IMR-90 (cell line): ENCODE results near the gene ADGRA3. TPM values are rescaled to one million over a fixed set of nuclear protein-coding genes. Genes with fewer than 3 reads are reported as not detected.

Source experiments
- ATAC-seq: fragments of 200-7000 bp; cut with Tn5 transposase; 2 replicates; pipeline ENCODE4 v1.9.1; 2020; ENCODE audit warnings: low read depth, mild to moderate bottlenecking, moderate library complexity
- BruUV-seq: library from RNA; stranded (reverse); fragments of 400-500 nt; replicated peaks from 2 replicates; lab custom pipeline; 2021; lab: Mats Ljungman, UMichigan
- CTCF ChIA-PET: fragments of 300-600 bp; formaldehyde crosslinking; extraction: SDS; loops from one replicate; lab custom pipeline; 2021; ENCODE audit warnings: antibody characterized with exemption; lab: Yijun Ruan, JAX
- POLR2A ChIA-PET: fragments of 300-600 bp; sonication (Branson Sonifier 250); formaldehyde crosslinking; loops from one replicate; lab custom pipeline; 2022; ENCODE audit warnings: antibody characterized with exemption; ENCODE audit not compliant: unreplicated experiment; lab: Charles Lee
- DNase-seq: peaks from one replicate; pipeline ENCODE4 v3.0.0; 2013
- H2AFZ ChIP-seq: replicated peaks from 2 replicates; pipeline ENCODE3; 2013; ENCODE audit warnings: low read length, mild to moderate bottlenecking; ENCODE audit not compliant: poor library complexity
- H2AK5ac ChIP-seq: 2 replicates; pipeline ENCODE4 v1.6.1; 2013; ENCODE audit warnings: low read depth, low read length, inconsistent platforms
- H2AK9ac ChIP-seq: replicated peaks from 2 replicates; pipeline ENCODE3; 2013; ENCODE audit warnings: mild to moderate bottlenecking, low read depth, low read length, moderate library complexity; ENCODE audit not compliant: poor library complexity
- H2BK120ac ChIP-seq: 2 replicates; pipeline ENCODE4 v1.6.1; 2013; ENCODE audit warnings: low read depth, low read length, inconsistent platforms
- H2BK15ac ChIP-seq: 3 replicates; pipeline ENCODE4 v1.6.1; 2013; ENCODE audit warnings: low read depth, low read length, inconsistent platforms
- H2BK20ac ChIP-seq: 2 replicates; pipeline ENCODE4 v1.6.1; 2013; ENCODE audit warnings: low read depth, mild to moderate bottlenecking, inconsistent platforms, low read length, moderate library complexity
- H2BK5ac ChIP-seq: 2 replicates; pipeline ENCODE4 v1.6.1; 2013; ENCODE audit warnings: mild to moderate bottlenecking, low read depth, low read length, inconsistent platforms; ENCODE audit not compliant: poor library complexity, severe bottlenecking
- H3K14ac ChIP-seq: replicated peaks from 2 replicates; pipeline ENCODE4 v1.6.1; 2013; ENCODE audit warnings: low read depth, low read length, inconsistent platforms
- H3K18ac ChIP-seq: 2 replicates; pipeline ENCODE4 v1.6.1; 2013; ENCODE audit warnings: low read depth, low read length, control low read depth
- H3K23ac ChIP-seq: 2 replicates; pipeline ENCODE4 v1.6.1; 2013; ENCODE audit warnings: low read depth, low read length, inconsistent platforms
- H3K27ac ChIP-seq: 2 replicates; pipeline ENCODE4 v1.5.1; 2013; ENCODE audit warnings: mild to moderate bottlenecking, control low read depth, low read length; ENCODE audit not compliant: insufficient read depth
- H3K27me3 ChIP-seq: 2 replicates; pipeline ENCODE4 v1.6.1; 2013; ENCODE audit warnings: low read length; ENCODE audit not compliant: control insufficient read depth, insufficient read depth
- H3K36me3 ChIP-seq: 2 replicates; pipeline ENCODE4 v1.6.1; 2013; ENCODE audit warnings: low read length, mixed read lengths; ENCODE audit not compliant: control insufficient read depth, insufficient read depth
- H3K4ac ChIP-seq: 2 replicates; pipeline ENCODE4 v1.6.1; 2013; ENCODE audit warnings: low read depth, low read length, inconsistent platforms
- H3K4me1 ChIP-seq: 2 replicates; pipeline ENCODE4 v1.6.1; 2013; ENCODE audit warnings: low read length, mixed read lengths; ENCODE audit not compliant: control insufficient read depth, insufficient read depth
- H3K4me2 ChIP-seq: 2 replicates; pipeline ENCODE4 v1.6.1; 2013; ENCODE audit warnings: low read depth, mild to moderate bottlenecking, control low read depth, low read length, moderate library complexity
- H3K4me3 ChIP-seq: 2 replicates; pipeline ENCODE4 v1.5.1; 2013; ENCODE audit warnings: low read depth, mild to moderate bottlenecking, control low read depth, low read length, moderate library complexity; ENCODE audit not compliant: insufficient read depth
- H3K56ac ChIP-seq: 2 replicates; pipeline ENCODE4 v1.6.1; 2013; ENCODE audit warnings: low read length, inconsistent platforms; ENCODE audit not compliant: insufficient read depth; ENCODE audit errors: extremely low read depth
- H3K79me1 ChIP-seq, 2 experiments: 2 replicates each; pipeline ENCODE4 v1.6.1; 2013; ENCODE audit warnings: low read length in 2 of 2, inconsistent platforms in 1 of 2, low read depth in 1 of 2
- H3K9ac ChIP-seq: 2 replicates; pipeline ENCODE4 v1.6.1; 2013; ENCODE audit warnings: low read depth, low read length, control low read depth
- H3K9me1 ChIP-seq: 2 replicates; pipeline ENCODE4 v1.6.1; 2013; ENCODE audit warnings: low read length, inconsistent platforms; ENCODE audit not compliant: insufficient read depth
- H3K9me3 ChIP-seq: 2 replicates; pipeline ENCODE4 v1.6.1; 2013; ENCODE audit warnings: low read length; ENCODE audit not compliant: control insufficient read depth, insufficient read depth
- H4K20me1 ChIP-seq: 2 replicates; pipeline ENCODE4 v1.6.1; 2013; ENCODE audit warnings: low read length, inconsistent platforms; ENCODE audit not compliant: insufficient read depth
- H4K5ac ChIP-seq: 2 replicates; pipeline ENCODE4 v1.6.1; 2013; ENCODE audit warnings: mild to moderate bottlenecking, low read depth, low read length, control low read depth
- H4K8ac ChIP-seq, 2 experiments: 2 replicates each; pipeline ENCODE4 v1.6.1; 2013; ENCODE audit warnings: low read depth in 2 of 2, low read length in 2 of 2, control low read depth in 1 of 2, inconsistent platforms in 1 of 2
- H4K91ac ChIP-seq: 2 replicates; pipeline ENCODE4 v1.6.1; 2013; ENCODE audit warnings: low read depth, low read length, inconsistent platforms; ENCODE audit not compliant: insufficient read depth
- BHLHE40 ChIP-seq: fragments of 150-350 bp; IDR thresholded peaks from 2 replicates; pipeline ENCODE4 v1.6.1; 2016; ENCODE audit warnings: mild to moderate bottlenecking, low read depth, low read length
- CEBPB ChIP-seq: IDR thresholded peaks from 2 replicates; pipeline ENCODE4 v1.6.1; 2012; ENCODE audit warnings: low read depth, low read length, improper control_type of control experiment
- CHD1 ChIP-seq: IDR thresholded peaks from 2 replicates; pipeline ENCODE4 v1.6.1; 2012; ENCODE audit warnings: low read depth, low read length, improper control_type of control experiment
- FOS ChIP-seq: fragments of 150-350 bp; IDR thresholded peaks from 2 replicates; pipeline ENCODE4 v1.6.1; 2016; ENCODE audit warnings: low read depth, low read length
- MAFK ChIP-seq: IDR thresholded peaks from 2 replicates; pipeline ENCODE4 v1.6.1; 2012; ENCODE audit warnings: low read depth, low read length, improper control_type of control experiment
- MAZ ChIP-seq: IDR thresholded peaks from 2 replicates; pipeline ENCODE4 v1.6.1; 2012; ENCODE audit warnings: low read depth, mild to moderate bottlenecking, low read length, improper control_type of control experiment, moderate library complexity, borderline replicate concordance
- MXI1 ChIP-seq: IDR thresholded peaks from 2 replicates; pipeline ENCODE4 v1.6.1; 2012; ENCODE audit warnings: low read depth, mild to moderate bottlenecking, low read length, moderate library complexity, borderline replicate concordance
- NFE2L2 ChIP-seq: fragments of 150-350 bp; IDR thresholded peaks from 2 replicates; pipeline ENCODE4 v1.6.1; 2016; ENCODE audit warnings: low read depth, mild to moderate bottlenecking, low read length
- POLR2A ChIP-seq: IDR thresholded peaks from 2 replicates; pipeline ENCODE4 v1.6.1; 2012; ENCODE audit warnings: mild to moderate bottlenecking, low read depth, low read length
- RAD21 ChIP-seq: IDR thresholded peaks from 2 replicates; pipeline ENCODE4 v1.6.1; 2012; ENCODE audit warnings: low read length, improper control_type of control experiment
- RCOR1 ChIP-seq: IDR thresholded peaks from 2 replicates; pipeline ENCODE4 v1.6.1; 2012; ENCODE audit warnings: mild to moderate bottlenecking, low read length, improper control_type of control experiment; ENCODE audit not compliant: insufficient replicate concordance
- RFX5 ChIP-seq: IDR thresholded peaks from 2 replicates; pipeline ENCODE4 v1.8.0; 2012; ENCODE audit warnings: low read depth, mild to moderate bottlenecking, low read length, moderate library complexity
- SMC3 ChIP-seq: fragments of 150-350 bp; IDR thresholded peaks from 2 replicates; pipeline ENCODE4 v1.6.1; 2016; ENCODE audit warnings: low read depth, mild to moderate bottlenecking, antibody characterized with exemption, low read length, moderate library complexity
- WGBS, 2 experiments: methylation state at CpG; one replicate each; pipeline versions ENCODE4 v1.1.5 to v1.1.7; 2013; ENCODE audit warnings: missing lambda C conversion rate in 2 of 2; ENCODE audit not compliant: insufficient read length in 1 of 2; ENCODE audit errors: extremely low coverage in 2 of 2; 5-methylcytosine and 5-hydroxymethylcytosine counted together
- dilution Hi-C: fragments of 300-500 bp; cut with HindIII; formaldehyde crosslinking; loops from one replicate; pipeline ENCODE4 v1.14.3; 2018; ENCODE audit warnings: low sequenced_read_pairs; ENCODE audit not compliant: unreplicated experiment
- in situ Hi-C: fragments of 300-500 bp; cut with MboI; formaldehyde crosslinking; loops from 3 replicates; pipeline ENCODE4 v1.14.3; 2019; ENCODE audit warnings: low sequenced_read_pairs, inconsistent platforms, mixed read lengths
- intact Hi-C: fragments of 100-400 bp; cut with micrococcal nuclease; formaldehyde crosslinking; loops from 2 replicates; pipeline ENCODE4 v1.10.0; 2022
- polyA plus RNA-seq, 3 experiments: library from polyadenylated mRNA; depleted of rRNA; stranded (reverse); fragments of >200 nt; gene quantifications; 2 replicates each; pipeline ENCODE4 v1.2.3, GENCODE V29; 2012; ENCODE audit warnings: low replicate concordance in 1 of 3
- total RNA-seq: library from RNA; depleted of rRNA; stranded (reverse); fragments of >200 nt; gene quantifications from 2 replicates; pipeline ENCODE4 v1.2.3, GENCODE V29; 2012
- TF ChIP-seq, protein P1 (sequence below): conservative IDR thresholded peaks from 2 replicates; pipeline ENCODE4 v1.5.1; 2012; ENCODE audit warnings: mild to moderate bottlenecking, low read depth, low read length, improper control_type of control experiment
- TF ChIP-seq, protein P2 (sequence below): fragments of 150-350 bp; IDR thresholded peaks from 2 replicates; pipeline ENCODE4 v1.6.1; 2017; ENCODE audit warnings: mild to moderate bottlenecking, antibody characterized with exemption, low read length, low read depth
- TF ChIP-seq, protein P3 (sequence below): fragments of 150-350 bp; IDR thresholded peaks from 2 replicates; pipeline ENCODE4 v1.6.1; 2016; ENCODE audit warnings: low read depth, mild to moderate bottlenecking, low read length, moderate library complexity, borderline replicate concordance

Gene ADGRA3
- total and polyA plus RNA-seq, 2 of the 4 experiments (the other 2 are of a cell fraction): 20.1 to 28.0 TPM

DNA sequence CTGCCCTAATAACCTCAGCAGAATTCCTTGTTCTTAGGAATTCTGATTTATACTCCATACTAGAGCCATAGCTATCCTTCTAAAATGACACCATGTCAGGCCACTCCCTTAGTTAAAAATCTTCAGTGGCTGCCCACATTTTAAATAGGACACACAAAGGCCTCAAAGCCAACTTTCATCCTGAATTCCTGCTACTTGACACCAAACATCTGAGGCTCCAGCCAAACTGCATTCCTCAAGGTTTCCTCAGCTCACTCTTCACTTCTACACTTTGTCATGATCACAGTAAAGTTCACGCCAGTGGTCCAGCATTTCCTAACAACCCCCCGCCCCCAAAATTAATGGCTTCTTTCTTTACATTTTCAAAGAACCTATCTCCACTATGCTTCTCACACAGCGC lies 124.3 kb downstream of the ADGRA3 start:
- DNase-seq: peak; percentile 54
- no peak overlapping the region for H3K27ac ChIP-seq
- WGBS, 2 experiments: 40% methylated on average over 1 of the region's 3 CpGs; no CpG with 5 or more reads in 1 of the 2 experiments
- H3K79me1 ChIP-seq: no peaks in the 10 kb centered on the region
- H2AK5ac ChIP-seq: no peak overlapping the region
- H2BK20ac ChIP-seq: no peak overlapping the region
- H4K5ac ChIP-seq: no peak overlapping the region
- H3K27me3 ChIP-seq: no peaks in the 10 kb centered on the region
- H2BK15ac ChIP-seq: no peak overlapping the region
- no peak overlapping the region for H3K14ac ChIP-seq
- H3K36me3 ChIP-seq: peaks cover 11% of the 10 kb centered on the region
- H3K9me1 ChIP-seq: no peaks in the 10 kb centered on the region; the same call in 1 of the 2 replicates
- no TSS peak for BruUV-seq
- H3K4me1 ChIP-seq: peaks cover 8% of the 10 kb centered on the region
- H3K56ac ChIP-seq: no peak overlapping the region
- H3K4ac ChIP-seq: no peak overlapping the region
- CTCF ChIA-PET: interaction anchor here (1.6 kb wide), 1 partner anchor 602 kb away, joined by 3 read pairs; no protein-coding TSS in a partner anchor
- H4K8ac ChIP-seq: no peak overlapping the region
- no peaks in the 10 kb centered on the region for H3K9me3 ChIP-seq
- no peaks in the 10 kb centered on the region; the same call in 1 of the 2 replicates for H4K20me1 ChIP-seq
- H3K9ac ChIP-seq: no peak overlapping the region
- in situ Hi-C loops: no loop called here
- H3K4me2 ChIP-seq: peak overlapping the region; percentile 23; the same call in 1 of the 2 replicates
- no peak overlapping the region for H2AK9ac ChIP-seq
- intact Hi-C loops: no loop called here
- H3K4me3 ChIP-seq: no peak overlapping the region
- ATAC-seq: peak; percentile 73
- dilution Hi-C loops: no loop called here
- no peak overlapping the region for H2BK120ac ChIP-seq
- no peak overlapping the region for H3K23ac ChIP-seq
- H3K18ac ChIP-seq: no peak overlapping the region
- no peak overlapping the region for H4K91ac ChIP-seq
- H2BK5ac ChIP-seq: no peak overlapping the region
- TF ChIP-seq BHLHE40 (no peak), RCOR1 (no peak), CHD1 (no peak), POLR2A (no peak), MAZ (no peak), CEBPB (no peak), RFX5 (no peak), MAFK (no peak), MXI1 (no peak), RAD21 (no peak), SMC3 (no peak), NFE2L2 (no peak), FOS (no peak)
- TF ChIP-seq, protein P1, sequence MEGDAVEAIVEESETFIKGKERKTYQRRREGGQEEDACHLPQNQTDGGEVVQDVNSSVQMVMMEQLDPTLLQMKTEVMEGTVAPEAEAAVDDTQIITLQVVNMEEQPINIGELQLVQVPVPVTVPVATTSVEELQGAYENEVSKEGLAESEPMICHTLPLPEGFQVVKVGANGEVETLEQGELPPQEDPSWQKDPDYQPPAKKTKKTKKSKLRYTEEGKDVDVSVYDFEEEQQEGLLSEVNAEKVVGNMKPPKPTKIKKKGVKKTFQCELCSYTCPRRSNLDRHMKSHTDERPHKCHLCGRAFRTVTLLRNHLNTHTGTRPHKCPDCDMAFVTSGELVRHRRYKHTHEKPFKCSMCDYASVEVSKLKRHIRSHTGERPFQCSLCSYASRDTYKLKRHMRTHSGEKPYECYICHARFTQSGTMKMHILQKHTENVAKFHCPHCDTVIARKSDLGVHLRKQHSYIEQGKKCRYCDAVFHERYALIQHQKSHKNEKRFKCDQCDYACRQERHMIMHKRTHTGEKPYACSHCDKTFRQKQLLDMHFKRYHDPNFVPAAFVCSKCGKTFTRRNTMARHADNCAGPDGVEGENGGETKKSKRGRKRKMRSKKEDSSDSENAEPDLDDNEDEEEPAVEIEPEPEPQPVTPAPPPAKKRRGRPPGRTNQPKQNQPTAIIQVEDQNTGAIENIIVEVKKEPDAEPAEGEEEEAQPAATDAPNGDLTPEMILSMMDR: no peak
- TF ChIP-seq, protein P2, sequence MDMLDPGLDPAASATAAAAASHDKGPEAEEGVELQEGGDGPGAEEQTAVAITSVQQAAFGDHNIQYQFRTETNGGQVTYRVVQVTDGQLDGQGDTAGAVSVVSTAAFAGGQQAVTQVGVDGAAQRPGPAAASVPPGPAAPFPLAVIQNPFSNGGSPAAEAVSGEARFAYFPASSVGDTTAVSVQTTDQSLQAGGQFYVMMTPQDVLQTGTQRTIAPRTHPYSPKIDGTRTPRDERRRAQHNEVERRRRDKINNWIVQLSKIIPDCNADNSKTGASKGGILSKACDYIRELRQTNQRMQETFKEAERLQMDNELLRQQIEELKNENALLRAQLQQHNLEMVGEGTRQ: no peak
- TF ChIP-seq, protein P3, sequence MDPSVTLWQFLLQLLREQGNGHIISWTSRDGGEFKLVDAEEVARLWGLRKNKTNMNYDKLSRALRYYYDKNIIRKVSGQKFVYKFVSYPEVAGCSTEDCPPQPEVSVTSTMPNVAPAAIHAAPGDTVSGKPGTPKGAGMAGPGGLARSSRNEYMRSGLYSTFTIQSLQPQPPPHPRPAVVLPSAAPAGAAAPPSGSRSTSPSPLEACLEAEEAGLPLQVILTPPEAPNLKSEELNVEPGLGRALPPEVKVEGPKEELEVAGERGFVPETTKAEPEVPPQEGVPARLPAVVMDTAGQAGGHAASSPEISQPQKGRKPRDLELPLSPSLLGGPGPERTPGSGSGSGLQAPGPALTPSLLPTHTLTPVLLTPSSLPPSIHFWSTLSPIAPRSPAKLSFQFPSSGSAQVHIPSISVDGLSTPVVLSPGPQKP: no peak
- no peak overlapping the region for H2AFZ ChIP-seq
- POLR2A ChIA-PET: no interaction called here
